ENCODE data around the gene NHLRC4.
A peak's percentile ranks its signal among the peaks of the same experiment; 100 is the strongest.

Gene NHLRC4

GRCh38 chr16:530111-530817 is 36.5 kb upstream of the NHLRC4 start:
- DNase-seq = no peak

- DNase-seq = no peak
These were observed 35.2 kb upstream of the NHLRC4 start for GRCh38 chr16:531494-532125.

- DNase-seq = no peak
These were observed 33.2 kb upstream of the NHLRC4 start for GRCh38 chr16:533391-534123.

GRCh38 chr16:534135-534534 is 32.7 kb upstream of the NHLRC4 start:
- no peak for DNase-seq

GRCh38 chr16:534856-535445 is 31.9 kb upstream of the NHLRC4 start:
- DNase-seq = no peak

- DNase-seq = peak; percentile 85
These were observed 31.1 kb upstream of the NHLRC4 start for GRCh38 chr16:535446-536405.

GRCh38 chr16:536746-537145 is 30.1 kb upstream of the NHLRC4 start:
- DNase-seq = no peak

- no peak for DNase-seq
These were observed 29.1 kb upstream of the NHLRC4 start for GRCh38 chr16:537415-538335.

- DNase-seq = peak; percentile 65
These were observed 26.8 kb upstream of the NHLRC4 start for GRCh38 chr16:539901-540530.

GRCh38 chr16:540645-541340 is 26.0 kb upstream of the NHLRC4 start:
- DNase-seq = no peak

- no peak for DNase-seq
These were observed 23.3 kb upstream of the NHLRC4 start for GRCh38 chr16:543301-544164.

- no peak for DNase-seq
These were observed 22.3 kb upstream of the NHLRC4 start for GRCh38 chr16:544517-544916.

GRCh38 chr16:546909-547770 is 19.7 kb upstream of the NHLRC4 start:
- peak; percentile 22 for DNase-seq

GRCh38 chr16:548586-548985 is 18.2 kb upstream of the NHLRC4 start:
- no peak for DNase-seq

- DNase-seq = no peak
These were observed 17.1 kb upstream of the NHLRC4 start for GRCh38 chr16:549544-550263.

GRCh38 chr16:551210-551609 is 15.6 kb upstream of the NHLRC4 start:
- DNase-seq = no peak

- no peak for DNase-seq
These were observed 14.6 kb upstream of the NHLRC4 start for GRCh38 chr16:552171-552570.

Measured in fibroblast of skin of back (primary cell).